Middle frontal gyrus (tissue), 1 donor: ENCODE data around the gene CISD2.
"Not testable (repeated sequence)": the region's sequence is repeated elsewhere in the genome, so short reads cannot be mapped to it uniquely, and the experiment has no call there.

ENCODE experiments used
- DNase-seq: peaks from one replicate; pipeline ENCODE4 v3.0.0-alpha.2; 2015; ENCODE audit warnings: low spot score; ENCODE audit errors: extremely low spot score

Gene CISD2

GRCh38 chr4:102849579-102850104 lies 19.1 kb upstream of the CISD2 start:
- DNase-seq, result no peak

- no peak for DNase-seq
Observed at GRCh38 chr4:102850370-102850769, 18.4 kb upstream of the CISD2 start.

GRCh38 chr4:102858828-102859464 lies 9.8 kb upstream of the CISD2 start:
- DNase-seq, result no peak

GRCh38 chr4:102860611-102861324 lies 8.0 kb upstream of the CISD2 start:
- DNase-seq, result no peak

GRCh38 chr4:102862016-102862415 lies 6.8 kb upstream of the CISD2 start:
- no peak for DNase-seq

GRCh38 chr4:102862747-102863146 lies 6.0 kb upstream of the CISD2 start:
- no peak for DNase-seq

GRCh38 chr4:102865327-102865726 lies 3.5 kb upstream of the CISD2 start:
- DNase-seq, result not testable (repeated sequence)

- no peak for DNase-seq
Observed at GRCh38 chr4:102867278-102868152, 1.3 kb upstream of the CISD2 start.

- DNase-seq, result no peak
Observed at GRCh38 chr4:102868153-102868780, 525 bp upstream of the CISD2 start.

- DNase-seq, result no peak
Observed at GRCh38 chr4:102869569-102870197, 891 bp downstream of the CISD2 start.

- no peak for DNase-seq
Observed at GRCh38 chr4:102871772-102872171, 3.0 kb downstream of the CISD2 start.

GRCh38 chr4:102877477-102878106 lies 8.8 kb downstream of the CISD2 start:
- not testable (repeated sequence) for DNase-seq

- not testable (repeated sequence) for DNase-seq
Observed at GRCh38 chr4:102878349-102878748, 9.6 kb downstream of the CISD2 start.

- no peak for DNase-seq
Observed at GRCh38 chr4:102878901-102879300, 10.1 kb downstream of the CISD2 start.

GRCh38 chr4:102881343-102881742 lies 12.6 kb downstream of the CISD2 start:
- no peak for DNase-seq

GRCh38 chr4:102883278-102883677 lies 14.5 kb downstream of the CISD2 start:
- no peak for DNase-seq

GRCh38 chr4:102888570-102888969 lies 19.8 kb downstream of the CISD2 start:
- not testable (repeated sequence) for DNase-seq

- DNase-seq, result not testable (repeated sequence)
Observed at GRCh38 chr4:102889866-102890265, 21.1 kb downstream of the CISD2 start.

GRCh38 chr4:102896547-102896946 lies 27.8 kb downstream of the CISD2 start:
- not testable (repeated sequence) for DNase-seq

GRCh38 chr4:102897610-102898009 lies 28.8 kb downstream of the CISD2 start:
- not testable (repeated sequence) for DNase-seq
